SK-N-MC (cell line): Measurements from ENCODE around the gene TMEM132E.

Experiments
- EZH2 ChIP-seq: fragments of 200-600 bp; sonication (generic); IDR thresholded peaks from one replicate; pipeline ENCODE4 v1.6.1; 2017; ENCODE audit warnings: antibody characterized with exemption
- POLR2AphosphoS5 ChIP-seq: IDR thresholded peaks from 2 replicates; pipeline ENCODE4 v1.6.1; 2012; ENCODE audit warnings: mild to moderate bottlenecking, low read depth, low read length, borderline replicate concordance

DNA sequence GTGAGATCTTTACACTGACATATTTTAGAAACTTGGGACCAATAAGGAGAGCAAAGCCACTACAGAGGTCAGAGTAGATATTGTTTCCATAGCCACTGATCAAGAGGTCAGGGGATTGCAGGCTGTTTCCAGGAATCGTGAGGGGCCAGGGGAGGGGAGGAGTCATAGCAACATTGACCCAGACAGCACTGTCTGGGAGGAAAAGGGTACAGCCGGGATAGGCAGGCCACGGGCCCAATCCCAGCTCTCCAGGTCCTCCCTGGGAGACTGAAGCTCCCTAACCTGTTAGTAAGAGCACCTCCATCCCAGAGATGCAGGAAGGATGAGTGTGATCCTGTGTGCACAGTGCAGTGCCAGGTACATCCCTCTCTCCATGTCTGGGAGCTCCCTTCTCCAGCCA, 48.5 kb upstream of the TMEM132E start:
- TF ChIP-seq EZH2 (no peak), POLR2AphosphoS5 (no peak)
